ENCODE data around the gene FER. TPM values are rescaled to one million over a fixed set of nuclear protein-coding genes. Genes with fewer than 3 reads are reported as not detected.

The FER gene
- polyA plus RNA-seq, 3 donors = 2.4 to 14.7 (median 6.2) TPM

- no peak overlapping the region for H3K4me3 Mint-ChIP-seq
- no peak overlapping the region for H2AFZ ChIP-seq (ENCODE audit: insufficient read depth, low read depth, low read length, poor library complexity, severe bottlenecking)
- H3K9me3 ChIP-seq (replicated peaks in 1 of 2; ENCODE audit: control insufficient read depth in 1 of 2, insufficient read depth in 1 of 2, low read length in 2 of 2) = peaks cover 0 to 3% of the 10 kb centered on the region in 2 donors
- no peaks in the 10 kb centered on the region for H3K36me3 ChIP-seq (replicated peaks in 1 of 2; ENCODE audit: control insufficient read depth in 1 of 2, insufficient read depth in 2 of 2, low read length in 2 of 2)
- no peak overlapping the region for H3K27ac ChIP-seq (ENCODE audit: low read depth in 1 of 2, low read length in 2 of 2)
- no peaks in the 10 kb centered on the region for H3K4me1 Mint-ChIP-seq
- H3K4me2 ChIP-seq (replicated peaks; ENCODE audit: extremely low read depth, low read length, poor library complexity, severe bottlenecking) = no peak overlapping the region
- H3K36me3 Mint-ChIP-seq = peaks cover 9 to 10% of the 10 kb centered on the region in 2 donors
- no peaks in the 10 kb centered on the region for H3K27me3 ChIP-seq (ENCODE audit: control insufficient read depth in 2 of 2, insufficient read depth in 2 of 2, low read length in 2 of 2)
- no peak for TF ChIP-seq CTCF (IDR thresholded peaks at IDR 0.05)
- peaks cover 0 to 2% (median 0%) of the 10 kb centered on the region in 3 donors for H3K27me3 Mint-ChIP-seq (ENCODE audit: low read depth in 3 of 3)
- H3K9me3 Mint-ChIP-seq = peaks cover 0 to 6% (median 3%) of the 10 kb centered on the region in 7 donors
- H3K27ac Mint-ChIP-seq = no peak overlapping the region
- DNase-seq = no peak
- H3K79me2 ChIP-seq (ENCODE audit: insufficient read depth, low read length) = no peaks in the 10 kb centered on the region
- H3K9ac ChIP-seq (ENCODE audit: insufficient read depth, low read length, poor library complexity, severe bottlenecking) = no peak overlapping the region
- H3K4me3 ChIP-seq (replicated peaks in 1 of 3; ENCODE audit: low read depth in 2 of 3, low read length in 3 of 3) = no peak overlapping the region
- intact Hi-C loops (cut with micrococcal nuclease) = no loop called here
- no peaks in the 10 kb centered on the region for H3K4me1 ChIP-seq (ENCODE audit: control insufficient read depth in 1 of 2, insufficient read depth in 2 of 2, low read length in 2 of 2)
- no peaks in the 10 kb centered on the region for H4K20me1 ChIP-seq (ENCODE audit: insufficient read depth, low read length)
These were observed 128.8 kb downstream of the FER start for GRCh38 chr5:108876451-108876850.

DNA sequence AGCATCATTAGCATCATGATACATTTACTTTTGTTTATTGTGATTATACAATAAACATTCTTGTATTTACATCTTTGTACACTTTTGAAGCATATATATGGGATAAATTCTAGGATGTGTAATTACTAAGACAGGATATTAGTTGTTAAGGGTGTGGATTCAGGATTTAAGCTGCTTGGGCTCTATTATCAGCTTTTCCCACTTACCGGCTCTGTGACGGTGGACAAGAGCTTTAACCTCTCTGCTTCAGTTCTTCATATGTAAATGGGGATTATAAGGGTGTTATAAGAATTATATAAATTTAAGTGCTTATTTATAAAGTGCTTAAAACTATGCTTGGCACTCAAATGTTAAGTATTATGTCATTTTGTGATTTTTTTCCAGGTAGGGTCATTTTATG is 131.1 kb downstream of the FER start:
- Histone ChIP-seq H3K9me3 (replicated peaks in 1 of 2; ENCODE audit: control insufficient read depth in 1 of 2, insufficient read depth in 1 of 2, low read length in 2 of 2) (peaks cover 0 to 3% of the 10 kb centered on the region in 2 donors), H3K4me2 (replicated peaks; ENCODE audit: extremely low read depth, low read length, poor library complexity, severe bottlenecking) (no peak overlapping the region), H3K36me3 (replicated peaks in 1 of 2; ENCODE audit: control insufficient read depth in 1 of 2, insufficient read depth in 2 of 2, low read length in 2 of 2) (no peaks in the 10 kb centered on the region), H2AFZ (ENCODE audit: insufficient read depth, low read depth, low read length, poor library complexity, severe bottlenecking) (no peak overlapping the region), H3K79me2 (ENCODE audit: insufficient read depth, low read length) (no peaks in the 10 kb centered on the region), H3K4me1 (ENCODE audit: control insufficient read depth in 1 of 2, insufficient read depth in 2 of 2, low read length in 2 of 2) (no peaks in the 10 kb centered on the region), H3K27ac (ENCODE audit: low read depth in 1 of 2, low read length in 2 of 2) (no peak overlapping the region), H3K9ac (ENCODE audit: insufficient read depth, low read length, poor library complexity, severe bottlenecking) (no peak overlapping the region), H4K20me1 (ENCODE audit: insufficient read depth, low read length) (no peaks in the 10 kb centered on the region), H3K27me3 (ENCODE audit: control insufficient read depth in 2 of 2, insufficient read depth in 2 of 2, low read length in 2 of 2) (no peaks in the 10 kb centered on the region), H3K4me3 (replicated peaks in 1 of 3; ENCODE audit: low read depth in 2 of 3, low read length in 3 of 3) (no peak overlapping the region)
- no peak for TF ChIP-seq CTCF (IDR thresholded peaks at IDR 0.05)
- H3K4me3 Mint-ChIP-seq = no peak overlapping the region
- H3K4me1 Mint-ChIP-seq = no peaks in the 10 kb centered on the region
- no peak for DNase-seq
- H3K9me3 Mint-ChIP-seq = peaks cover 0 to 8% (median 3%) of the 10 kb centered on the region in 7 donors
- intact Hi-C loops (cut with micrococcal nuclease) = no loop called here
- peaks cover 0 to 2% (median 0%) of the 10 kb centered on the region in 3 donors for H3K27me3 Mint-ChIP-seq (ENCODE audit: low read depth in 3 of 3)
- peaks cover 5 to 10% of the 10 kb centered on the region in 2 donors for H3K36me3 Mint-ChIP-seq
- no peak overlapping the region for H3K27ac Mint-ChIP-seq
- WGBS (ENCODE audit: insufficient coverage) = no CpG with 5 or more reads among the region's 2 CpGs

Measured in CD14-positive monocyte (primary cell).